Measurements from ENCODE around the gene EXOC6B.
"Not testable (repeated sequence)": the region's sequence is repeated elsewhere in the genome, so short reads cannot be mapped to it uniquely, and the experiment has no call there.

EXOC6B gene

DNA sequence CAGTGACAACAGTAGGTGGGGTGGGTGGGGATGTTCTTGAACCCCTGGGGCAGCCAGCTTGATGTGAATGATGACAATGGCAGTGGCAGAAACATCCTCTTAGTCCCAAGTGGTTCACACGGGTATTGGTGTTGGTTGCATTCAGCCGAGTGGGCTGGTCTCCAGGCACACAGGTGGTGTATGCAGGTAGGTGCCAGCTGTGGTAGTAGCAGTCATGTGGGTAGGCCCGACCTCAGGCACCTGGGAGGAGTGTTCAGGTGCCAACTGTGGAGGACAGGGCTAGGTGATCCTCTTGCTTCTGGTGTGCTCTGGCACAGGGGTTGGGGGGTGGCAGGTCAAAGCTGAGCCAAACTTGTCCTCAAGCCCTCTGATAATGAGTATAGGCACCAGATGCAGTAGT, 350.6 kb downstream of the EXOC6B start:
- DNase-seq (no peak), ATAC-seq (no peak)
- Mint-ChIP-seq H3K4me3 (no peak overlapping the region), H3K27me3 (no peaks in the 10 kb centered on the region), H3K9me3 (peaks cover 58% of the 10 kb centered on the region), H3K4me1 (no peaks in the 10 kb centered on the region), H3K36me3 (ENCODE audit: low read depth) (peaks cover 44% of the 10 kb centered on the region), H3K27ac (no peak overlapping the region)

DNA sequence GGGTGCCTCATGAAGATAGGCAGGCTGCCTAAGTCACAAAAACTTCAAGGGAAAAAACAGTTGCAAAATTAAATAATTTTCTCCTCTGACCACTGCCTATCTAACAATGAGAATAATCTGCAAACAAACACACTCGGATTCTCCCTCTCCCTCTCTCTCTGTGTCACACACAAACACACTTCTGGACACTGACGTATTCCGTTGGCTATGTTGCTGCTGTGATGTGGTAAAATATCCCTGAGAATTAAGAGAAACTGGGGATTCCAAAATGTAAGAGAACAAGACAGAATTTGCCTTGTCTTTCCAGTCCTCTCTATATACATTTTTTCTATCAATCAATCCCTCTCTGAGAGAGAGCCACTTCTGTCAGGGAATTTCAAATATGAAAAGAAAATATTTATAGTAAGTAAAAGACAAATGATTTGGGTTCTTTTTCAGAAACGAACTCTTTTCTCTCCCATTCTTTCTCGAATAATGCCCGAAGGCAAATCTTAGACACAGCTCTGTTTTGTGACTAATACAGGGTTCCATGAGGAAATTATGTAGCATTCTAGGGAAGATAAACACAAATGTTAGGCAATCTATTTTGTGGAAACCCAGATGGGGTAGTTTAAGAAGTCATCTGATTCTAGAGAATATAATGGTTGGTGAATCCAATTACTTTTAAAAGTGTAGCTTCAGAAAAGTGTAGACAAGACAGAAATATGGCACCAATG, 367.9 kb downstream of the EXOC6B start:
- ATAC-seq (no peak), DNase-seq (no peak)
- Mint-ChIP-seq H3K4me3 (no peak overlapping the region), H3K27ac (no peak overlapping the region), H3K9me3 (peaks cover 3% of the 10 kb centered on the region), H3K27me3 (no peaks in the 10 kb centered on the region), H3K4me1 (no peaks in the 10 kb centered on the region), H3K36me3 (ENCODE audit: low read depth) (peaks cover 13% of the 10 kb centered on the region)

DNA sequence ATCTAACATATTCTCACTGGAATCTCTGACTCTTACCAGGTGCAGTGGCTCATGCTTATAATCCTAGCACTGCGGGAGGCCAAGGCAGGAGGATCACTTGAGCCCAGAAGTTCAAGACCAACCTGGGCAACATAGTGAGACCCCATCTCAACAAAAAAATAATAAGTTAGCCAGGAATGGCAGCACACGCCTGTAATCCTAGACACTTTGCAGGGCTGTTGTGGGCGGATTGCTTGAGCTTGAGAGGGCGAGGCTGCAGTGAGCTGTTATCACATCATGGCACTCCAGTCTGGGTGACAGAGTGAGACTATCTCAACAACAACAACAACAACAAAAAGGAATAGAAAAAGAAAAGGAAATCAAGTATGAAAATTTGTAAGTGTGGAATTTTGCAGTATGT, 371.6 kb downstream of the EXOC6B start:
- ATAC-seq = no peak
- no peak for DNase-seq
- Mint-ChIP-seq H3K36me3 (ENCODE audit: low read depth) (peaks cover 6% of the 10 kb centered on the region), H3K4me1 (no peaks in the 10 kb centered on the region), H3K9me3 (peaks cover 3% of the 10 kb centered on the region), H3K4me3 (no peak overlapping the region), H3K27ac (no peak overlapping the region), H3K27me3 (no peaks in the 10 kb centered on the region)

DNA sequence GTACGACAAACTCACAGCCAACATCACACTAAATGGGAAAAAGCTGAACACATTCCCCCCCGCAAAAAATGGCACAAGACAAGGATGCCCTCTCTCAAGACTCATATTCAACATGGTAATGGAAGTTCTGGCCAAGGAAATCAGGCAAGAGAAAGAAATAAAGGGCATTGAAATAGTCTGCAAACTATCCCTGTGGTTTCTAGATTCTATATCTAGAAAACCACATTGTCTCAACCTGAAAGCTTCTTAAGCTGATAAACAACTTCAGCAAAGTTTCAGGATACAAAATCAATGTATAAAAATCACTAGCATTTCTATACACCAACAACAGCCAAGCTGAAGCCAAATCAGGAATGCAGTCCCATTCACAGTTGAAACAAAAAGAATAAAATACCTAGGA, 383.6 kb downstream of the EXOC6B start:
- peaks cover 31% of the 10 kb centered on the region for H3K9me3 Mint-ChIP-seq
- peaks cover 21% of the 10 kb centered on the region for H3K36me3 Mint-ChIP-seq (ENCODE audit: low read depth)
- no peak overlapping the region for H3K27ac Mint-ChIP-seq
- H3K27me3 Mint-ChIP-seq = no peaks in the 10 kb centered on the region
- ATAC-seq (no peak), DNase-seq (no peak)
- H3K4me1 Mint-ChIP-seq = peaks cover 11% of the 10 kb centered on the region
- no peak overlapping the region for H3K4me3 Mint-ChIP-seq

- peaks cover 38% of the 10 kb centered on the region for H3K9me3 Mint-ChIP-seq
- no peak for ATAC-seq
- H3K4me3 Mint-ChIP-seq = no peak overlapping the region
- H3K4me1 Mint-ChIP-seq = peaks cover 11% of the 10 kb centered on the region
- DNase-seq = no peak
- no peaks in the 10 kb centered on the region for H3K27me3 Mint-ChIP-seq
- H3K36me3 Mint-ChIP-seq (ENCODE audit: low read depth) = peaks cover 16% of the 10 kb centered on the region
- no peak overlapping the region for H3K27ac Mint-ChIP-seq
Observed at GRCh38 chr2:72439892-72440291, 385.9 kb downstream of the EXOC6B start.

DNA sequence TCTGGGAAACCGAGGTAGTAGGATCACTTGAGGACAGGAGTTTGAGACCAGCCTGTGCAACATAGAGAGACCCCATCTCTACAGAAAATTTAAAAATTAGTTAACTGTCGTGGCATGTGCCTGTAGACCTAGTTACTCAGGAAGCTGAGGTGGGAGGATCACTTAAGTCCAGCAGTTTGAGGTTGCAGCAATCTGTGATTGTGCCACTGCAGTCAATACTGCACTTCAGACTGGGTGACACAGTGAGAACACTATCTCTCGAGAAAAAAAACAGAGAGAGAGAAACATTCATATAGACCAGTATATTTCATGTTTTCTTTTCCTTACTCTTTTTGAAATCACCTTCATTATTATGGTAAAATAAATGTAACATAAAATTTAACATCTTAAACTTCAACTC, 387.5 kb downstream of the EXOC6B start:
- peaks cover 16% of the 10 kb centered on the region for H3K36me3 Mint-ChIP-seq (ENCODE audit: low read depth)
- no peak overlapping the region for H3K4me3 Mint-ChIP-seq
- H3K27me3 Mint-ChIP-seq = no peaks in the 10 kb centered on the region
- DNase-seq (no peak), ATAC-seq (no peak)
- H3K9me3 Mint-ChIP-seq = peaks cover 41% of the 10 kb centered on the region
- H3K4me1 Mint-ChIP-seq = peaks cover 11% of the 10 kb centered on the region
- no peak overlapping the region for H3K27ac Mint-ChIP-seq

GRCh38 chr2:72431737-72432136, 394.1 kb downstream of the EXOC6B start:
- Mint-ChIP-seq H3K27me3 (no peaks in the 10 kb centered on the region), H3K27ac (no peak overlapping the region), H3K9me3 (peaks cover 26% of the 10 kb centered on the region), H3K4me3 (no peak overlapping the region), H3K36me3 (ENCODE audit: low read depth) (peaks cover 9% of the 10 kb centered on the region), H3K4me1 (no peaks in the 10 kb centered on the region)
- no peak for DNase-seq
- ATAC-seq = no peak

- H3K9me3 Mint-ChIP-seq = peaks cover 12% of the 10 kb centered on the region
- no peaks in the 10 kb centered on the region for H3K4me1 Mint-ChIP-seq
- no peaks in the 10 kb centered on the region for H3K27me3 Mint-ChIP-seq
- DNase-seq (no peak), ATAC-seq (peak; percentile 33)
- no peak overlapping the region for H3K4me3 Mint-ChIP-seq
- H3K36me3 Mint-ChIP-seq (ENCODE audit: low read depth) = peaks cover 13% of the 10 kb centered on the region
- H3K27ac Mint-ChIP-seq = no peak overlapping the region
Observed at GRCh38 chr2:72427022-72427861, 398.6 kb downstream of the EXOC6B start.

DNA sequence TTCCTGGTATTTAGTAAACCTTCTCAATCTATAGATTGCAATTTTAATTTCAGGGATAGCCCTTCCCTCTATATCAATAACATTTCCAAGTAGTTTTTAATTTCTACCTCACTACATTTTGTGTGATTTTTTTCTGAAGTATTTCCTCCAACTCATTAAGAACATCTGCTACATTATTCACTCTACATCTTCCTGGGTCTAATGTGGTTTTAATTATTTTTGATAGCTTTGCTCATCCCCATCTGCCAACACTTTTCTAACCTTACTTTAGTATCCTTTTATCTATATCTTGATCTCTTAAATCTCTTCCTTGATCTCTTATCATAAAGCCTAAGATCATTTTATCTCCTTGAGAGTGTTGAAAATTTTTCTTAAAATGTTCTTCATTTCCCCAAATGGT, 399.8 kb downstream of the EXOC6B start:
- Mint-ChIP-seq H3K27me3 (no peaks in the 10 kb centered on the region), H3K27ac (no peak overlapping the region), H3K4me3 (no peak overlapping the region), H3K9me3 (peaks cover 14% of the 10 kb centered on the region), H3K4me1 (no peaks in the 10 kb centered on the region), H3K36me3 (ENCODE audit: low read depth) (peaks cover 14% of the 10 kb centered on the region)
- ATAC-seq = no peak
- no peak for DNase-seq

- Mint-ChIP-seq H3K9me3 (peaks cover 27% of the 10 kb centered on the region), H3K4me1 (no peaks in the 10 kb centered on the region), H3K4me3 (no peak overlapping the region), H3K27me3 (no peaks in the 10 kb centered on the region), H3K27ac (no peak overlapping the region), H3K36me3 (ENCODE audit: low read depth) (peaks cover 18% of the 10 kb centered on the region)
- no peak for DNase-seq
- ATAC-seq = no peak
Observed at GRCh38 chr2:72423756-72424155, 402.1 kb downstream of the EXOC6B start.

- H3K27me3 Mint-ChIP-seq, ATAC-seq, DNase-seq, H3K4me3 Mint-ChIP-seq, H3K4me1 Mint-ChIP-seq, H3K27ac Mint-ChIP-seq: not testable (repeated sequence)
- Mint-ChIP-seq H3K9me3 (peaks cover 23% of the 10 kb centered on the region), H3K36me3 (ENCODE audit: low read depth) (peaks cover 14% of the 10 kb centered on the region)
Observed at GRCh38 chr2:72421771-72422379, 404.0 kb downstream of the EXOC6B start.

DNA sequence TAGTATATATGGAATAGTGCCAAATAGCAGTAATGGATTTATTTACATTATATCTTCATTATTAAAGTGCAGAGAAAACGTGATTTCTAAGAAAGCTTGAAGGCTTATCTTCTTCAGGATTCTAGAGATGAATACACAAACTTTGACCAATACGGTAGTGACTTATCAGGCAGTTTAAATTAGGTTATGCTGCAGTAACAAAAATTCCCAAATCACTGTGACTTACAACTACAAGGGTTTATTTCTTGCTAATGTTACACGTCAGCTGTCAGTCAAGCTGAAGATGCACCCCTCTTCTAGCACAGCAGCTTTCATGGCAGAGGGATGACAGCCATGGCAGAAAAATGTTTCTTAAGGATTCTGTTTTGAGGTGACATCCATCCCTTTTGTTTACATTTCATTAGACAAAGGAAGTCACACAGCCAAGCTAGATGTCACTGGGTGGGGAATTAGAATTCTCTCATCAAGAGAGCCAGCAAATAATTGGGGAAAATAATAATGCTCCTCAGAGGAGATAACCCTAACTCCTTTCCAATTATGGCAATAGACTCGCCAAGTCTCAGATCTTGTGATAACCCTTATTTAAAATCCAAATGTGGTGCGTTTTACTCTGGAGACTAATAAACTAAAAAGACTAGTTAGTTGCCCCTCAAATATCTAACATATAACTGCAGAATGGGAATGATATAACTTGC, 409.9 kb downstream of the EXOC6B start:
- ATAC-seq = no peak
- Mint-ChIP-seq H3K4me1 (no peaks in the 10 kb centered on the region), H3K9me3 (peaks cover 33% of the 10 kb centered on the region), H3K27me3 (no peaks in the 10 kb centered on the region), H3K36me3 (ENCODE audit: low read depth) (peaks cover 3% of the 10 kb centered on the region), H3K4me3 (no peak overlapping the region), H3K27ac (no peak overlapping the region)
- DNase-seq = no peak

DNA sequence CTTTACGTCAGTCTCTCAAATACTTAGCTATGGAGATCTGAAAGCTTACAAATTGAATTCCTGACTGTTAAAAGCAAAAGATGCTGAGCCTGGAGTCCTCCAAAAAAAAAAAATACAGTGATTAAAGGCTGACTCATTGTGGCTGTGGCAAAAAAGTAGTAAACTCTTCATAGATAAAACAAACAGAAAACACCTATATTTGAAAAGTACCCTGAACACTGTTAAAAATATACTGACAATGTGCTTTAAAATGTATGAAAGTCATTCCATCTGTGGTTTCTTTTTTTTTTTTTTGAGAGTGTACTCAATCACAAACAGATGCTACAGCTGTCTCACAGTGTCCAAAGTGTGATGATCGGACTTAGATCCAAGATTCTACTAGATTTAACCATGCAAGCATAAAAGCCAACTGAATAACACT, 410.6 kb downstream of the EXOC6B start:
- no peak overlapping the region for H3K27ac Mint-ChIP-seq
- no peaks in the 10 kb centered on the region for H3K4me1 Mint-ChIP-seq
- no peaks in the 10 kb centered on the region for H3K36me3 Mint-ChIP-seq (ENCODE audit: low read depth)
- H3K9me3 Mint-ChIP-seq = peaks cover 26% of the 10 kb centered on the region
- ATAC-seq = no peak
- H3K27me3 Mint-ChIP-seq = no peaks in the 10 kb centered on the region
- H3K4me3 Mint-ChIP-seq = no peak overlapping the region
- no peak for DNase-seq

- no peak overlapping the region for H3K27ac Mint-ChIP-seq
- no peaks in the 10 kb centered on the region for H3K36me3 Mint-ChIP-seq (ENCODE audit: low read depth)
- H3K4me1 Mint-ChIP-seq = no peaks in the 10 kb centered on the region
- ATAC-seq = no peak
- peaks cover 20% of the 10 kb centered on the region for H3K9me3 Mint-ChIP-seq
- no peak for DNase-seq
- no peaks in the 10 kb centered on the region for H3K27me3 Mint-ChIP-seq
- H3K4me3 Mint-ChIP-seq = no peak overlapping the region
Observed at GRCh38 chr2:72414137-72414760, 411.6 kb downstream of the EXOC6B start.

Measured in activated naive CD8-positive, alpha-beta T cell treated with anti-CD3 and anti-CD28 coated beads, Interleukin-2, amount 50 U/mL, for 24 hours (primary cell).